H9 (cell line): ENCODE results near the gene ITPR3. TPM values are rescaled to one million over a fixed set of nuclear protein-coding genes. Genes with fewer than 3 reads are reported as not detected.

Experiments
- DNase-seq: peaks from one replicate; pipeline ENCODE4 v3.0.0-alpha.2; 2017
- H2AFZ ChIP-seq: one replicate; pipeline ENCODE4 v1.6.1; 2013; ENCODE audit warnings: mild to moderate bottlenecking, low read length, control low read depth, moderate library complexity
- H2AK5ac ChIP-seq: 2 replicates; pipeline ENCODE4 v1.6.1; 2013; ENCODE audit warnings: low read length, control low read depth, mixed read lengths; ENCODE audit not compliant: insufficient read length
- H2BK120ac ChIP-seq: one replicate; pipeline ENCODE4 v1.6.1; 2013; ENCODE audit warnings: low read depth, mild to moderate bottlenecking, low read length, control low read depth, inconsistent platforms; ENCODE audit not compliant: poor library complexity, severe bottlenecking
- H2BK12ac ChIP-seq: 2 replicates; pipeline ENCODE4 v1.6.1; 2013; ENCODE audit warnings: low read length, control low read depth, mixed read lengths, low read depth; ENCODE audit not compliant: insufficient read length
- H2BK15ac ChIP-seq: 2 replicates; pipeline ENCODE4 v1.6.1; 2013; ENCODE audit warnings: low read depth, low read length, control low read depth
- H2BK20ac ChIP-seq: one replicate; pipeline ENCODE4 v1.6.1; 2013; ENCODE audit warnings: low read depth, mild to moderate bottlenecking, low read length, control low read depth, inconsistent platforms; ENCODE audit not compliant: poor library complexity, severe bottlenecking
- H2BK5ac ChIP-seq: 2 replicates; pipeline ENCODE4 v1.6.1; 2013; ENCODE audit warnings: low read length, control low read depth, mixed read lengths; ENCODE audit not compliant: insufficient read length
- H3K14ac ChIP-seq: 2 replicates; pipeline ENCODE4 v1.6.1; 2013; ENCODE audit warnings: low read length, control low read depth; ENCODE audit not compliant: insufficient read depth
- H3K18ac ChIP-seq: 2 replicates; pipeline ENCODE4 v1.6.1; 2013; ENCODE audit warnings: low read depth, mild to moderate bottlenecking, mixed read lengths, low read length, control low read depth; ENCODE audit not compliant: insufficient read length
- H3K23ac ChIP-seq: 2 replicates; pipeline ENCODE4 v1.6.1; 2013; ENCODE audit warnings: low read length, control low read depth, mixed read lengths, low read depth; ENCODE audit not compliant: insufficient read length
- H3K23me2 ChIP-seq: 2 replicates; pipeline ENCODE4 v1.6.1; 2013; ENCODE audit warnings: low read depth, mild to moderate bottlenecking, mixed read lengths, low read length, control low read depth; ENCODE audit not compliant: insufficient read length, poor library complexity, severe bottlenecking
- H3K27ac ChIP-seq: 2 replicates; pipeline ENCODE4 v1.5.1; 2013; ENCODE audit warnings: low read length, control low read depth, mixed read lengths, low read depth; ENCODE audit not compliant: insufficient read length
- H3K27me3 ChIP-seq: 2 replicates; pipeline ENCODE4 v1.6.1; 2013; ENCODE audit warnings: low read length, control low read depth, inconsistent platforms; ENCODE audit not compliant: insufficient read depth
- H3K4ac ChIP-seq: 2 replicates; pipeline ENCODE4 v1.6.1; 2013; ENCODE audit warnings: low read depth, mild to moderate bottlenecking, control low read depth, inconsistent platforms, low read length, moderate library complexity
- H3K4me1 ChIP-seq: 2 replicates; pipeline ENCODE4 v1.6.1; 2013; ENCODE audit warnings: low read length, control low read depth, inconsistent platforms; ENCODE audit not compliant: insufficient read depth
- H3K4me2 ChIP-seq: 2 replicates; pipeline ENCODE4 v1.6.1; 2013; ENCODE audit warnings: low read length, control low read depth, mixed read lengths; ENCODE audit not compliant: insufficient read length, insufficient read depth
- H3K56ac ChIP-seq: 2 replicates; pipeline ENCODE4 v1.6.1; 2013; ENCODE audit warnings: low read depth, mild to moderate bottlenecking, mixed read lengths, low read length, control low read depth; ENCODE audit not compliant: insufficient read length
- H3K79me1 ChIP-seq: 2 replicates; pipeline ENCODE4 v1.6.1; 2013; ENCODE audit warnings: low read depth, mild to moderate bottlenecking, moderate library complexity, low read length, control low read depth, inconsistent platforms; ENCODE audit not compliant: insufficient read depth, poor library complexity, severe bottlenecking
- H3K79me2 ChIP-seq: 2 replicates; pipeline ENCODE4 v1.6.1; 2013; ENCODE audit warnings: low read length, control low read depth, inconsistent platforms; ENCODE audit not compliant: insufficient read depth
- H3K9ac ChIP-seq: 2 replicates; pipeline ENCODE4 v1.6.1; 2013; ENCODE audit warnings: low read length, control low read depth, mixed read lengths; ENCODE audit not compliant: insufficient read length; ENCODE audit errors: extremely low read depth
- H3K9me3 ChIP-seq: one replicate; pipeline ENCODE4 v1.6.1; 2013; ENCODE audit warnings: low read depth, low read length, inconsistent platforms; ENCODE audit not compliant: control insufficient read depth
- H3T11ph ChIP-seq: one replicate; pipeline ENCODE4 v1.6.1; 2013; ENCODE audit warnings: mild to moderate bottlenecking, low read length, control low read depth, inconsistent platforms
- H4K20me1 ChIP-seq: one replicate; pipeline ENCODE4 v1.6.1; 2013; ENCODE audit not compliant: control insufficient read depth, insufficient read length, insufficient read depth
- H4K5ac ChIP-seq: 2 replicates; pipeline ENCODE4 v1.6.1; 2013; ENCODE audit warnings: low read depth, mild to moderate bottlenecking, mixed read lengths, low read length, control low read depth; ENCODE audit not compliant: insufficient read length
- H4K8ac ChIP-seq: replicated peaks from 2 replicates; pipeline ENCODE4 v1.6.1; 2013; ENCODE audit warnings: low read length, control low read depth, mixed read lengths, low read depth; ENCODE audit not compliant: insufficient read length
- H4K91ac ChIP-seq: 2 replicates; pipeline ENCODE4 v1.6.1; 2013; ENCODE audit warnings: low read depth, mild to moderate bottlenecking, moderate library complexity, mixed read lengths, low read length, control low read depth; ENCODE audit not compliant: insufficient read length
- H3K27ac Mint-ChIP-seq, 3 experiments: 2 replicates in 2 of 3; 3 replicates in 1 of 3; pipeline ENCODE4 v1.8.0; 2020 to 2021; ENCODE audit warnings: mixed read lengths in 3 of 3, mild to moderate bottlenecking in 1 of 3, moderate library complexity in 1 of 3
- H3K27me3 Mint-ChIP-seq: 2 replicates; pipeline ENCODE4 v1.8.0; 2021; ENCODE audit warnings: low read depth, mild to moderate bottlenecking, moderate library complexity, mixed read lengths
- H3K36me3 Mint-ChIP-seq, 3 experiments: 2 replicates in 2 of 3; 3 replicates in 1 of 3; pipeline ENCODE4 v1.8.0; 2020 to 2021; ENCODE audit warnings: low read depth in 3 of 3, mixed read lengths in 3 of 3; ENCODE audit not compliant: insufficient read depth in 1 of 3
- H3K4me1 Mint-ChIP-seq, 2 experiments: 2 replicates each; pipeline ENCODE4 v1.8.0; 2020; ENCODE audit warnings: mixed read lengths in 2 of 2
- H3K4me3 Mint-ChIP-seq, 2 experiments: 2 replicates in 1 of 2; 3 replicates in 1 of 2; pipeline ENCODE4 v1.8.0; 2020 to 2021; ENCODE audit warnings: mild to moderate bottlenecking in 2 of 2, mixed read lengths in 2 of 2, moderate library complexity in 1 of 2
- H3K9me3 Mint-ChIP-seq, 2 experiments: 2 replicates in 1 of 2; 3 replicates in 1 of 2; pipeline ENCODE4 v1.8.0; 2020; ENCODE audit warnings: mild to moderate bottlenecking in 2 of 2, mixed read lengths in 2 of 2, moderate library complexity in 1 of 2
- CTCF ChIP-seq: fragments of 200-600 bp; sonication (generic); conservative IDR thresholded peaks from 3 replicates; pipeline ENCODE4 v1.8.0; 2021; ENCODE audit warnings: antibody characterized with exemption, mild to moderate bottlenecking
- WGBS: extraction: QIAGEN DNeasy Blood & Tissue Kit; methylation state at CpG from one replicate; pipeline ENCODE4 v1.1.7; 2013; ENCODE audit warnings: missing lambda C conversion rate, low lambda C conversion rate, mixed read lengths; ENCODE audit not compliant: insufficient read length; ENCODE audit errors: extremely low coverage; 5-methylcytosine and 5-hydroxymethylcytosine counted together
- total RNA-seq: library from RNA; stranded (reverse); gene quantifications from 2 replicates; pipeline ENCODE4 v1.2.1, GENCODE V29; 2021

Gene ITPR3
- total RNA-seq, 1 experiment from 2014 or later = 40.3 TPM

- Histone ChIP-seq H2BK120ac (no peak overlapping the region), H2AFZ (no peak overlapping the region), H2AK5ac (no peak overlapping the region), H4K5ac (no peak overlapping the region), H4K20me1 (no peaks in the 10 kb centered on the region), H2BK20ac (no peak overlapping the region), H4K8ac (no peak overlapping the region), H3K27me3 (no peaks in the 10 kb centered on the region), H3K4me2 (no peak overlapping the region), H3K56ac (no peak overlapping the region), H3K18ac (no peak overlapping the region), H3K9me3 (no peaks in the 10 kb centered on the region), H3K4me1 (no peaks in the 10 kb centered on the region), H3K79me2 (no peaks in the 10 kb centered on the region), H3K79me1 (no peaks in the 10 kb centered on the region), H4K91ac (no peak overlapping the region), H3K27ac (no peak overlapping the region), H3T11ph (no peak overlapping the region), H2BK12ac (no peak overlapping the region), H3K4ac (no peak overlapping the region), H2BK5ac (no peak overlapping the region), H3K23me2 (no peaks in the 10 kb centered on the region), H3K14ac (no peak overlapping the region), H3K23ac (no peak overlapping the region), H3K9ac (no peak overlapping the region), H2BK15ac (no peak overlapping the region)
- TF ChIP-seq CTCF = no peak
- Mint-ChIP-seq H3K4me3 (no peak overlapping the region), H3K27ac (no peak overlapping the region), H3K9me3 (no peaks in the 10 kb centered on the region), H3K4me1 (peaks cover 22 to 25% of the 10 kb centered on the region in 2 experiments), H3K36me3 (no peaks in the 10 kb centered on the region), H3K27me3 (peaks cover 14% of the 10 kb centered on the region)
- DNase-seq = no peak
- WGBS = no CpG with 5 or more reads among the region's 9 CpGs
These were observed 110.7 kb downstream of the ITPR3 start for GRCh38 chr6:33731751-33732282.
